HEK293 (cell line): ENCODE results near the gene MDFIC.

Experiments used
- CTCF ChIA-PET: fragments of 350-600 bp; formaldehyde crosslinking; extraction: SDS; loops from one replicate; lab custom pipeline; 2021; ENCODE audit warnings: antibody characterized with exemption; lab: Yijun Ruan, JAX
- POLR2A ChIA-PET: fragments of 300-600 bp; formaldehyde crosslinking; extraction: SDS; loops from one replicate; lab custom pipeline; 2020; ENCODE audit warnings: antibody characterized with exemption, inconsistent platforms; lab: Yijun Ruan, JAX
- H3K27ac ChIP-seq: fragments of 200-500 bp; sonication (Bioruptor generic); 2 replicates; pipeline ENCODE4 v1.5.1; 2014; ENCODE audit warnings: low read depth, low read length, control low read depth, inconsistent platforms; ENCODE audit errors: extremely low read depth
- H3K36me3 ChIP-seq, 2 experiments: fragments of 200-500 bp in 1 of 2; sonication (Bioruptor generic) in 1 of 2; 1 replicate in 1 of 2; 2 replicates in 1 of 2; pipeline ENCODE4 v1.5.1; 2014 to 2017; ENCODE audit warnings: inconsistent platforms in 2 of 2, low read length in 2 of 2; ENCODE audit not compliant: control insufficient read depth in 2 of 2, insufficient read depth in 1 of 2
- H3K4me1 ChIP-seq: fragments of 200-500 bp; sonication (Bioruptor generic); 2 replicates; pipeline ENCODE4 v1.5.1; 2014; ENCODE audit warnings: mild to moderate bottlenecking, low read length, inconsistent platforms; ENCODE audit not compliant: control insufficient read depth, insufficient read depth
- H3K4me3 ChIP-seq: 2 replicates; pipeline ENCODE4 v1.5.1; 2011; ENCODE audit warnings: low read depth, mild to moderate bottlenecking, control low read depth, low read length, moderate library complexity
- H3K9me3 ChIP-seq: fragments of 200-500 bp; sonication (Bioruptor generic); 2 replicates; pipeline ENCODE4 v1.5.1; 2014; ENCODE audit warnings: low read depth, low read length, inconsistent platforms; ENCODE audit not compliant: control insufficient read depth, insufficient read depth
- KLF7 ChIP-seq: fragments of 450-650 bp; formaldehyde crosslinking; IDR thresholded peaks from 2 replicates; pipeline ENCODE4 v1.5.1; 2016; ENCODE audit warnings: missing biosample characterization, missing genetic modification characterization, borderline replicate concordance
- MYNN ChIP-seq: fragments of 450-650 bp; formaldehyde crosslinking; IDR thresholded peaks from 2 replicates; pipeline ENCODE4 v1.5.1; 2016; ENCODE audit warnings: missing biosample characterization, missing genetic modification characterization, borderline replicate concordance
- ZBTB20 ChIP-seq: fragments of 450-650 bp; formaldehyde crosslinking; IDR thresholded peaks from 2 replicates; pipeline ENCODE4 v1.5.1; 2016; ENCODE audit warnings: missing biosample characterization, missing genetic modification characterization
- ZBTB8A ChIP-seq: fragments of 450-650 bp; formaldehyde crosslinking; IDR thresholded peaks from 2 replicates; pipeline ENCODE4 v1.5.1; 2016; ENCODE audit warnings: missing biosample characterization, missing genetic modification characterization
- ZIC2 ChIP-seq: fragments of 450-650 bp; formaldehyde crosslinking; IDR thresholded peaks from 2 replicates; pipeline ENCODE4 v1.5.1; 2016; ENCODE audit warnings: missing biosample characterization, missing genetic modification characterization
- ZNF140 ChIP-seq: fragments of 450-650 bp; formaldehyde crosslinking; IDR thresholded peaks from 2 replicates; pipeline ENCODE4 v1.5.1; 2016; ENCODE audit warnings: missing biosample characterization, missing genetic modification characterization
- ZNF280D ChIP-seq: fragments of 450-650 bp; formaldehyde crosslinking; IDR thresholded peaks from 2 replicates; pipeline ENCODE4 v1.5.1; 2016; ENCODE audit warnings: missing biosample characterization, missing genetic modification characterization
- ZNF549 ChIP-seq: fragments of 450-650 bp; IDR thresholded peaks from 2 replicates; pipeline ENCODE4 v1.5.1; 2018; ENCODE audit warnings: missing biosample characterization, missing genetic modification characterization, mild to moderate bottlenecking, inconsistent platforms, moderate library complexity
- ZNF654 ChIP-seq: fragments of 450-650 bp; formaldehyde crosslinking; IDR thresholded peaks from 2 replicates; pipeline ENCODE4 v1.5.1; 2016; ENCODE audit warnings: low read depth, missing biosample characterization, missing genetic modification characterization
- ZSCAN16 ChIP-seq: fragments of 450-650 bp; formaldehyde crosslinking; IDR thresholded peaks from 2 replicates; pipeline ENCODE4 v1.5.1; 2016; ENCODE audit warnings: missing biosample characterization, missing genetic modification characterization
- TF ChIP-seq, protein P1 (sequence below): fragments of 450-650 bp; formaldehyde crosslinking; IDR thresholded peaks from 2 replicates; pipeline ENCODE4 v1.5.1; 2016; ENCODE audit warnings: missing biosample characterization, missing genetic modification characterization, borderline replicate concordance
- TF ChIP-seq, protein P2 (sequence below): fragments of 450-650 bp; IDR thresholded peaks from 2 replicates; pipeline ENCODE4 v1.5.1; 2018; ENCODE audit warnings: missing biosample characterization, missing genetic modification characterization
- TF ChIP-seq, protein P3 (sequence below): sonication (generic); formaldehyde crosslinking; IDR thresholded peaks from 2 replicates; pipeline ENCODE4 v1.8.1; 2022; ENCODE audit warnings: mild to moderate bottlenecking, moderate library complexity, missing genetic modification reagents
- TF ChIP-seq, protein P4 (sequence below): fragments of 450-650 bp; formaldehyde crosslinking; IDR thresholded peaks from 2 replicates; pipeline ENCODE4 v1.5.1; 2017; ENCODE audit warnings: missing biosample characterization, mild to moderate bottlenecking, missing genetic modification characterization, moderate library complexity

The MDFIC gene

DNA sequence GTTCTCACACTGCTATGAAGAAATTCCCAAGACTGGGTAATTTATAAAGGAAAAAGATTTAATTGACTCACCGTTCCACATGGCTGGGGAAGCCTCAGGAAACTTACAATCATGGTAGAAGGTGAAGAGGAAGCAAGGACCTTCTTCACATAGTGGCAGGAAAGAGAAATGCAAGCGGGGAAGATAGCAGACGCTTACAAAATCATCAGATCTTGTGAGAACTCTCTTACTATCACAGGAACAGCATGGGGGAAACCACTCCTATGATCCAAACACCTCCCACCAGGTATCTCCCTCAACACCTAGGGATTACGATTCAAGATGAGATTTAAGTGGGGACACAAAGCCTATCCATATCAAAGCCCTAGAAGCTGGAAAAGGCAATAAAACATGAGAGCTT lies 130.8 kb downstream of the MDFIC start:
- Histone ChIP-seq H3K36me3 (no peaks in the 10 kb centered on the region), H3K9me3 (no peaks in the 10 kb centered on the region), H3K4me1 (no peaks in the 10 kb centered on the region), H3K4me3 (no peak overlapping the region), H3K27ac (no peak overlapping the region)
- ChIA-PET POLR2A (no interaction called here), CTCF (interaction anchor here (0.7 kb wide), 1 partner anchor 391 kb away, joined by 4 read pairs; no protein-coding TSS in a partner anchor)
- TF ChIP-seq ZSCAN16 (tag by site-specific recombination) (no peak), MYNN (tag by site-specific recombination) (no peak), ZNF654 (tag by site-specific recombination) (no peak), ZNF549 (tag by site-specific recombination) (no peak), KLF7 (tag by site-specific recombination) (no peak), ZBTB8A (tag by site-specific recombination) (no peak), ZBTB20 (tag by site-specific recombination) (no peak), ZNF140 (tag by site-specific recombination) (no peak), ZIC2 (no peak)
- TF ChIP-seq, protein P1, sequence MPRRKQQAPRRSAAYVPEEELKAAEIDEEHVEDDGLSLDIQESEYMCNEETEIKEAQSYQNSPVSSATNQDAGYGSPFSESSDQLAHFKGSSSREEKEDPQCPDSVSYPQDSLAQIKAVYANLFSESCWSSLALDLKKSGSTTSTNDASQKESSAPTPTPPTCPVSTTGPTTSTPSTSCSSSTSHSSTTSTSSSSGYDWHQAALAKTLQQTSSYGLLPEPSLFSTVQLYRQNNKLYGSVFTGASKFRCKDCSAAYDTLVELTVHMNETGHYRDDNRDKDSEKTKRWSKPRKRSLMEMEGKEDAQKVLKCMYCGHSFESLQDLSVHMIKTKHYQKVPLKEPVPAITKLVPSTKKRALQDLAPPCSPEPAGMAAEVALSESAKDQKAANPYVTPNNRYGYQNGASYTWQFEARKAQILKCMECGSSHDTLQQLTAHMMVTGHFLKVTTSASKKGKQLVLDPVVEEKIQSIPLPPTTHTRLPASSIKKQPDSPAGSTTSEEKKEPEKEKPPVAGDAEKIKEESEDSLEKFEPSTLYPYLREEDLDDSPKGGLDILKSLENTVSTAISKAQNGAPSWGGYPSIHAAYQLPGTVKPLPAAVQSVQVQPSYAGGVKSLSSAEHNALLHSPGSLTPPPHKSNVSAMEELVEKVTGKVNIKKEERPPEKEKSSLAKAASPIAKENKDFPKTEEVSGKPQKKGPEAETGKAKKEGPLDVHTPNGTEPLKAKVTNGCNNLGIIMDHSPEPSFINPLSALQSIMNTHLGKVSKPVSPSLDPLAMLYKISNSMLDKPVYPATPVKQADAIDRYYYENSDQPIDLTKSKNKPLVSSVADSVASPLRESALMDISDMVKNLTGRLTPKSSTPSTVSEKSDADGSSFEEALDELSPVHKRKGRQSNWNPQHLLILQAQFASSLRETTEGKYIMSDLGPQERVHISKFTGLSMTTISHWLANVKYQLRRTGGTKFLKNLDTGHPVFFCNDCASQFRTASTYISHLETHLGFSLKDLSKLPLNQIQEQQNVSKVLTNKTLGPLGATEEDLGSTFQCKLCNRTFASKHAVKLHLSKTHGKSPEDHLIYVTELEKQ (tag by site-specific recombination): no peak
- TF ChIP-seq, protein P2, sequence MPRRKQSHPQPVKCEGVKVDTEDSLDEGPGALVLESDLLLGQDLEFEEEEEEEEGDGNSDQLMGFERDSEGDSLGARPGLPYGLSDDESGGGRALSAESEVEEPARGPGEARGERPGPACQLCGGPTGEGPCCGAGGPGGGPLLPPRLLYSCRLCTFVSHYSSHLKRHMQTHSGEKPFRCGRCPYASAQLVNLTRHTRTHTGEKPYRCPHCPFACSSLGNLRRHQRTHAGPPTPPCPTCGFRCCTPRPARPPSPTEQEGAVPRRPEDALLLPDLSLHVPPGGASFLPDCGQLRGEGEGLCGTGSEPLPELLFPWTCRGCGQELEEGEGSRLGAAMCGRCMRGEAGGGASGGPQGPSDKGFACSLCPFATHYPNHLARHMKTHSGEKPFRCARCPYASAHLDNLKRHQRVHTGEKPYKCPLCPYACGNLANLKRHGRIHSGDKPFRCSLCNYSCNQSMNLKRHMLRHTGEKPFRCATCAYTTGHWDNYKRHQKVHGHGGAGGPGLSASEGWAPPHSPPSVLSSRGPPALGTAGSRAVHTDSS (tag by site-specific recombination): no peak
- TF ChIP-seq, protein P3, sequence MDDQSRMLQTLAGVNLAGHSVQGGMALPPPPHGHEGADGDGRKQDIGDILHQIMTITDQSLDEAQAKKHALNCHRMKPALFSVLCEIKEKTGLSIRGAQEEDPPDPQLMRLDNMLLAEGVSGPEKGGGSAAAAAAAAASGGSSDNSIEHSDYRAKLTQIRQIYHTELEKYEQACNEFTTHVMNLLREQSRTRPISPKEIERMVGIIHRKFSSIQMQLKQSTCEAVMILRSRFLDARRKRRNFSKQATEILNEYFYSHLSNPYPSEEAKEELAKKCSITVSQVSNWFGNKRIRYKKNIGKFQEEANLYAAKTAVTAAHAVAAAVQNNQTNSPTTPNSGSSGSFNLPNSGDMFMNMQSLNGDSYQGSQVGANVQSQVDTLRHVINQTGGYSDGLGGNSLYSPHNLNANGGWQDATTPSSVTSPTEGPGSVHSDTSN (CRISPR knock-in tag): no peak
- TF ChIP-seq, protein P4, sequence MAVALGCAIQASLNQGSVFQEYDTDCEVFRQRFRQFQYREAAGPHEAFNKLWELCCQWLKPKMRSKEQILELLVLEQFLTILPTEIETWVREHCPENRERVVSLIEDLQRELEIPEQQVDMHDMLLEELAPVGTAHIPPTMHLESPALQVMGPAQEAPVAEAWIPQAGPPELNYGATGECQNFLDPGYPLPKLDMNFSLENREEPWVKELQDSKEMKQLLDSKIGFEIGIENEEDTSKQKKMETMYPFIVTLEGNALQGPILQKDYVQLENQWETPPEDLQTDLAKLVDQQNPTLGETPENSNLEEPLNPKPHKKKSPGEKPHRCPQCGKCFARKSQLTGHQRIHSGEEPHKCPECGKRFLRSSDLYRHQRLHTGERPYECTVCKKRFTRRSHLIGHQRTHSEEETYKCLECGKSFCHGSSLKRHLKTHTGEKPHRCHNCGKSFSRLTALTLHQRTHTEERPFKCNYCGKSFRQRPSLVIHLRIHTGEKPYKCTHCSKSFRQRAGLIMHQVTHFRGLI (tag by site-specific recombination): no peak

DNA sequence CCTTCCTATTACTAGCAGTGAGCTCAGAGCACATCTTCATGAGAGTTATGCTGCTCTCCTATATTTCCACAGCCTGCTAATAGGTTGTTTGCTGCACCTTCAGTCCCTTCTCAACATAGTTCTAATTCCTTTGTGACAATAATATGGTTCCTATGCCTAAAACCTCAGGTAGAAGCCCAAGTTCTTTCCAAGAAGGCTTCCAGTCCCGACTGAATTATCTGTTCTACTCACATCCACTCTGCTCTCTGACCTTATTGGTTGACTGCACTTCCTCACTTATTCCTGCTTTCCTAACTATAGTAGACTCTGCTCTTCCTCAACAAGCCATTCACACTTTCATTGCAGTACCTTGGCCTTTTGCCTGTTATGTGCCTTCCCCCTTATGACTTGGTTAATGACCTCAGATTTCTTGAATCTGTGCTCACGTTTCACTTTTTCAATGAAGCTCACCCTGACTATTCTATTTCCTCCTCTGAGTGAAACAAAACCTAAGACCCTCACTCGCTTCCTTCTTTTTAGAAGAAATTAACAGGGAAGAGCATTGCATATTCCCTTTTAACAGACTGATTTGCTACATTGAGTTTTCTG lies 132.7 kb downstream of the MDFIC start:
- ChIA-PET CTCF (interaction anchor here (0.6 kb wide), 1 partner anchor 13 kb away, joined by 3 read pairs; no protein-coding TSS in a partner anchor), POLR2A (no interaction called here)
- Histone ChIP-seq H3K9me3 (no peaks in the 10 kb centered on the region), H3K27ac (no peak overlapping the region), H3K4me1 (no peaks in the 10 kb centered on the region), H3K4me3 (no peak overlapping the region), H3K36me3 (no peaks in the 10 kb centered on the region)
- TF ChIP-seq ZNF280D (tag by site-specific recombination): no peak
